BE2C (cell line): ENCODE data around the gene CHD5.

Source experiments
- DNase-seq: peaks from one replicate; pipeline ENCODE4 v3.0.0-alpha.2; 2020
- H3K27me3 ChIP-seq: fragments of 250-450 bp; sonication (Bioruptor Pico); 2 replicates; pipeline ENCODE4 v1.5.1; 2020; ENCODE audit warnings: mild to moderate bottlenecking
- H3K36me3 ChIP-seq: fragments of 250-450 bp; sonication (Bioruptor Pico); 2 replicates; pipeline ENCODE4 v1.5.1; 2020; ENCODE audit warnings: mild to moderate bottlenecking
- H3K4me1 ChIP-seq: fragments of 250-450 bp; sonication (Bioruptor Pico); 2 replicates; pipeline ENCODE4 v1.5.1; 2020
- H3K4me3 ChIP-seq: 2 replicates; pipeline ENCODE4 v1.5.1; 2011; ENCODE audit warnings: low read depth, low read length
- H3K9me3 ChIP-seq: fragments of 250-450 bp; sonication (Bioruptor Pico); 2 replicates; pipeline ENCODE4 v1.5.1; 2020
- CTCF ChIP-seq: IDR thresholded peaks from 2 replicates; pipeline ENCODE4 v1.5.1; 2012; ENCODE audit warnings: mild to moderate bottlenecking, low read depth, low read length

CHD5 gene

GRCh38 chr1:6126521-6127067 is 53.5 kb downstream of the CHD5 start:
- no peak overlapping the region for H3K4me3 ChIP-seq
- H3K27me3 ChIP-seq, result no peaks in the 10 kb centered on the region
- no peaks in the 10 kb centered on the region for H3K36me3 ChIP-seq
- DNase-seq, result no peak
- H3K9me3 ChIP-seq, result no peaks in the 10 kb centered on the region
- TF ChIP-seq CTCF, result no peak
- H3K4me1 ChIP-seq, result no peaks in the 10 kb centered on the region

- no peaks in the 10 kb centered on the region for H3K27me3 ChIP-seq
- H3K36me3 ChIP-seq, result no peaks in the 10 kb centered on the region
- H3K4me3 ChIP-seq, result no peak overlapping the region
Observed at GRCh38 chr1:6126028-6126427, 54.1 kb downstream of the CHD5 start.

GRCh38 chr1:6125366-6125765 is 54.8 kb downstream of the CHD5 start:
- H3K9me3 ChIP-seq, result no peaks in the 10 kb centered on the region
- no peak for TF ChIP-seq CTCF
- H3K4me3 ChIP-seq, result no peak overlapping the region
- H3K4me1 ChIP-seq, result no peaks in the 10 kb centered on the region
- H3K36me3 ChIP-seq, result no peaks in the 10 kb centered on the region
- DNase-seq, result no peak
- no peaks in the 10 kb centered on the region for H3K27me3 ChIP-seq

More at GRCh38 chr1:6126028-6126427, 54.1 kb downstream of the CHD5 start:
- no peak for DNase-seq
- TF ChIP-seq CTCF, result no peak
- H3K4me1 ChIP-seq, result no peaks in the 10 kb centered on the region
- no peaks in the 10 kb centered on the region for H3K9me3 ChIP-seq

GRCh38 chr1:6124746-6125365 is 55.3 kb downstream of the CHD5 start:
- Histone ChIP-seq H3K4me1 (no peaks in the 10 kb centered on the region), H3K27me3 (no peaks in the 10 kb centered on the region), H3K9me3 (no peaks in the 10 kb centered on the region), H3K4me3 (no peak overlapping the region), H3K36me3 (no peaks in the 10 kb centered on the region)
- TF ChIP-seq CTCF, result no peak
- DNase-seq, result no peak

GRCh38 chr1:6124341-6124740 is 55.8 kb downstream of the CHD5 start:
- no peak for TF ChIP-seq CTCF
- Histone ChIP-seq H3K27me3 (no peaks in the 10 kb centered on the region), H3K4me1 (no peaks in the 10 kb centered on the region), H3K9me3 (no peaks in the 10 kb centered on the region), H3K36me3 (no peaks in the 10 kb centered on the region), H3K4me3 (no peak overlapping the region)
- DNase-seq, result no peak

- no peaks in the 10 kb centered on the region for H3K27me3 ChIP-seq
- H3K9me3 ChIP-seq, result no peaks in the 10 kb centered on the region
- DNase-seq, result no peak
- H3K4me1 ChIP-seq, result no peaks in the 10 kb centered on the region
- TF ChIP-seq CTCF, result no peak
- no peak overlapping the region for H3K4me3 ChIP-seq
- no peaks in the 10 kb centered on the region for H3K36me3 ChIP-seq
Observed at GRCh38 chr1:6123816-6124215, 56.3 kb downstream of the CHD5 start.
